GM18519 (cell line): ENCODE measurements around the gene ARFGEF3.
"Not testable (repeated sequence)": the region's sequence is repeated elsewhere in the genome, so short reads cannot be mapped to it uniquely, and the experiment has no call there.

Source experiments
- ATAC-seq: cut with Tn5 transposase; IDR thresholded peaks from one replicate; pipeline ENCODE4 v1.9.1; 2021; ENCODE audit warnings: mild to moderate bottlenecking, moderate library complexity; ENCODE audit not compliant: unreplicated experiment, low FRiP score

Gene ARFGEF3

GRCh38 chr6:138263963-138264362 lies 102.2 kb downstream of the ARFGEF3 start:
- ATAC-seq: no peak

- no peak for ATAC-seq
Measured at GRCh38 chr6:138264372-138264880, 102.7 kb downstream of the ARFGEF3 start.

DNA sequence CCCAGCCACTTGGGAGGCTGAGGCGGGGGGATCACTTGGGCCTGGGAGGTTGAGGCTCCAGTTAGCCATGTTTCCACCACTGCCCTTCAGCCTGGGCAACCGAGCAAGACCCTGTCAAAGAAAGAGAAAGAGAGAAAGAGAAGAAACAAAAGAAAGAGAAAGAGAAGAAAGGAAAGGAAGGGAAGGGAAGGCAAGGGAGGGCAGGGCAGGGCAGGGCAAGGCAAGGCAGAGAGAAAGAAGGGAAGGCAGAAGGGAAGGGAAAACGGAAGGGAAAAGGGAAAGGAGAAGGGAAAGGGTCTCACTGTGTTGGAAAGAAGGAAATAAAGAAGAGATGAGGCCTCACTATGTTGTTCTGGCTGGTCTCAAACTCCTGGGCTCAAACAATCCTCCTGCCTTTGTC lies 104.4 kb downstream of the ARFGEF3 start:
- no peak for ATAC-seq

DNA sequence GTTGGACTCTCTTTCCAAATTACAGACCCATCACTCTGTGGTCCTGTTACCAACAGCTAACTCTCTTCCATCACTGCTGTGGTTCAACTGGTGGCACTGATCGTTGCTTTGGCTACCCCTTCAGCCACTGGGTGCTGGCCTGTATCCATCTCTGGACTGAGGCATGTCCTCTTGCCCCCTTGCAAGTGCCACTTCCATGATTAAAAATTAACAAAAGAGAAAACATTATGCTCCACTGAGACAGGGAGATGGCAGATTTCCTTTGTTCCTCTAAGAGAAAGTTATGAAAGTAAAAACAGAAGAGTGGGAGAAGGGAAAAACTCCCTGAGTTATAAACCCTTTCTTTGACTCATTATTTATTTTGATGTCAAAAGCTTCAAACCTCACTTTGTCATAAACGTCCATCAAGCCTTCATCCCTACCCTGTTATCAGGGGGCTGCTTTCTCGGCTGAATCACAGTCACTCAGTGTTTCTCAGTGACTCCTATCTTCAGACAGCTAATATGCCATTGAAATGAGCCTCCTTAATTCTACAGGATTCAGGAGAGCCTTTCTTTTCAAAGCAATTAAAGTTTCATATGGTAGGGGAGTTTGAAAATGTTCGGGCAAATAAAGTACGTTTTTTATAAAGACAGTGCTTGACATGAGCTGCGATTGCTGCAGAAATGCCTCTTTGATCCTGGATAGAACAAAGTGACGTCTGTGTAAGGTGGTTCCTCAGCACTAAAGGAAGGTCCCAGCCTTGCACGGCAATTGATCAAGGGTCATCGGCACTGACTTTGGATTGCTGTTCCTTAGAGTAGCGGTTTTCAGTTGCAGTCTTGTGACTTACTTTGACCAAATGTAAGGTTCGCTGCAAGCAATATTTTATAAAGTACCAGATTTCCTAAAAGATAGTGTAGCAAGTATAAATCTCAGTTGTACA lies 106.5 kb downstream of the ARFGEF3 start:
- ATAC-seq: no peak

DNA sequence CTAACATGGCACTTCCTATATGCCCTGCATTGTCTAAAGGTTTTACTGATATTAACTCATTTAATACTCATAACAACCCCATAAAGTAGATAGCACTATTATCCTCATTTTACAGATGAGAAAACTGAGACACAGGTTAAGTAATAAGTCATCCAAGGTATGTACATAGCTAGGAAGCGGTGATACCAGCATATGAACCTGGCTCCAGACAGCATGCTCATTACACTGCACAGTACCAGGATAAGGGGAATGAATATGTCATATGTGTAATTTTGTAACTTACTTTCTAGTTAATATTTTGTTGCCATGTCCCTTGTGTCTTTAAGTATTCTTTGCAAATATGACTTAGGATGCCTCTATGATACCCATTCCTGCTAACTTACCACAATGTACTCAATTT lies 109.7 kb downstream of the ARFGEF3 start:
- no peak for ATAC-seq

GRCh38 chr6:138272533-138273315 lies 111.0 kb downstream of the ARFGEF3 start:
- no peak for ATAC-seq

GRCh38 chr6:138275976-138276375 lies 114.2 kb downstream of the ARFGEF3 start:
- ATAC-seq: no peak

DNA sequence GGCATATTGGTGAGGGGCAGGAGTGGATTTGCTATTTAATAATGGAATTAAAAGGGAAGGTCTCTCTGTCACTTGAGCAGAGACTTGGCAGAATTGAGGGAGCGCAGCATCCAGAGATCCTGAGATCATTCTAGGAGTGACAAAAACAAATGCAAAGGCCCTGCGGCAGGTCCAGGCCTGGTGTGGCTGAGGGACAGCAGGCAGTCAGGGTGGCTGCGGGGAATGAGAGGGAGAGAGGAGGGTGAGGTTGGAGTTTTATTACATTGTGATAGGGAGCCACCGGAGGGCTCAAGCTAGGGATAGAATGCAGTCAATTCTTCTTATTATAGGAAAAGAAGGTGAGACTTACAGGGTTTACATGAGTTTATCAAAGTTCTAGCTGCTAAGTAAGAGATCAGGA lies 116.1 kb downstream of the ARFGEF3 start:
- no peak for ATAC-seq

- ATAC-seq: no peak
Measured at GRCh38 chr6:138278326-138278725, 116.6 kb downstream of the ARFGEF3 start.

- no peak for ATAC-seq
Measured at GRCh38 chr6:138285800-138286199, 124.1 kb downstream of the ARFGEF3 start.

GRCh38 chr6:138286698-138287097 lies 125.0 kb downstream of the ARFGEF3 start:
- no peak for ATAC-seq

DNA sequence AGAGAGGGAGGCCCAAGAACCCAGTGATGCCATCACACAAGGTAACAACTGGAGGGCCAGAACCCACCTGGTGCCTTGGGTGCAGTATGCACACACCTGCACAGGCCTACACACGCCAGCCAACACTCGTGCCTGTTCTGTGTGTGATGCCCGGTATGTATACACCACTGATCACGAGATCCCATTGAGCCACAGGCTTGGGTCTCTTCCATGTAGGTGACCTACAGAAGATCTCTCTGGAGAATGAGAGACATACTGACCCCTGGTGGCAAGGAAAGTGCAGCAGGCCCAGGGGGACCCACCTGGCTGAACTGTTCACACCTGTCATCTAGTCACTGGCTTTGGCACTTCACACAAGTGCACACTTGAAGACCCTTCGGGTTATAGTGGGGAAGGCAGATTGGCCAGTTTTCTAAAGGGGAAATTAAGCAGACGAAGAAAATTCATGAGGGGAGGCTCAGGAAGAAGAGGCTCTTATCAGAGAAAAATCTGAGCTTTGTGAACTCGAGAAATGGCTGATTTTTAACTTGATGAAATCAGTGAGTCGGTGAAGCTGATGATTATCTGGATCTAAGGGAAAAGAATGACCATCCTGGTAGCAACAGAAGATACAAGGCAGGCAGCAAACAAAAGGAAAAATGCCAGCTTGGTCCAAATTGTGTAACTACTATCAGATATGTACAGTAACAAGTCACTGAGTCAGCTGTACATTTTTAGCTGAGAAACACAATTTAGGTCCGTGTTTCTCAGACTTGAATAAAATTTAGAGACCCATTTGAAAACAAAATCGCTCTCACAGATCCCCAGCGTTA lies 125.6 kb downstream of the ARFGEF3 start:
- no peak for ATAC-seq

- not testable (repeated sequence) for ATAC-seq
Measured at GRCh38 chr6:138288428-138289085, 126.8 kb downstream of the ARFGEF3 start.

DNA sequence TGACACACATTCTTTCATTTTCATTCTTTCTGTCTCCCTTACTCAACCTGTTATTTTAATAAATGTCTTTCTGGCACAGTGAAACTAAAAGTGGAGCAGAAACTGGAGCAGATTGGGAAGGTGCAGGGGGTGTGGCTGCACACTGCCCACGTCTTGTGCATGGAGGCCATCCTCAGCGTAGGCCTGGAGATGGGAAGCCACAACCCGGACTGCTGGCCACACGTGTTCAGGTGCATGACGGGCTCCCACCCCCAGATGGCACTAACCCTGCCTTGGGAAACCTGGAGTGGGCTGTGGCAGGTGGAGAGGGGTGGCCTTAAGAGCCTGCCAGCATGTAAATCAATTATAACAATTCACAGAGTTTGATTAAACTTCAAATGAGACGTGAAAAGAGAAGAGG lies 128.0 kb downstream of the ARFGEF3 start:
- no peak for ATAC-seq

DNA sequence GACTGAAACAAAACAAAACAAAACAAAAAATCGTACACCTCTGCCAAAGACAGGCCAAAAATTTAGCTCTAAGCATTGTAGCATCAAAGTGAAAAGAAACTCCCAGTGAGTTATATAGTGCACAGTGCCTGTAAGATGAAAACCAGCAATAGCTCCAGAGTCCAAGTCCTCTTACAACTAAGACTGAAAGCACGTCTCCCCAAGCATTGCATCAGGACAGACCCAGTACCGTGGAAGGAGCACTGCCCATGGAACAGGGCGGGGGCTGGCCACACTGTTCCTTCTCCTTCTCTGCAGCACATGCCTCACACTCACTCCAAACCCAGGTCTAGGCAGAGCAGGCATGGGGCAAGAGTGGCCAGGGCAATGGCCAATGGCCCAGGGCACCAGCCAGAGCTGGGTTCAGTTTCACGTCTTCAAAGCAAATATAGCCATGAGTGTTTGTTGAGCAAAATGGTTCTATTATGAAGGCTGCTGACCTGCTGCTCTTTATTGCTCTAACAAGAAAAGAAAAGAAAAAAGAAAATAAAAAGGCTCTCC lies 128.8 kb downstream of the ARFGEF3 start:
- ATAC-seq: no peak

- ATAC-seq: no peak
Measured at GRCh38 chr6:138291036-138291848, 129.5 kb downstream of the ARFGEF3 start.

- no peak for ATAC-seq
Measured at GRCh38 chr6:138291849-138292181, 130.1 kb downstream of the ARFGEF3 start.

DNA sequence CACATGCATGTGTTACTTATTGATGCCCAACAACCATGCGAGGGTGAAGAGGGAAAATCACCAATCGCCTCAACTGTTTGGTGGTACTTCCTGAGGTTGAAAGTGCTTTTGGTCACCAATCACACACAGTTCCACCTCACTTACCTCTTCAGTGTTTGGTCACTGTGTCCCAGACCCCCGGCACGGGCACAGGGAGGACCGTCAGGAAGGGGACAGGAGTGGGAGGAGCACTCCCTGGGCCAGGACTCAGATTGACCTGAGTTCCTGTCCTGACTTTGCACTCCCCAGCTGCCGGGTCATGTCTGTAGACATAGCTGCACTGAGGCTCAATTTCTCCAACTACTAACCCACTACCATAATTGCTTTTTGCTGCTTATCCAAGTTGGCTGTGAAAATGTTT lies 130.7 kb downstream of the ARFGEF3 start:
- ATAC-seq: no peak
